SK-N-MC (cell line): ENCODE results near the gene SLU7.

Experiments
- EZH2 ChIP-seq: fragments of 200-600 bp; sonication (generic); IDR thresholded peaks from one replicate; pipeline ENCODE4 v1.6.1; 2017; ENCODE audit warnings: antibody characterized with exemption
- FOXP2 ChIP-seq: optimal IDR thresholded peaks from 2 replicates; pipeline ENCODE3; 2011; ENCODE audit warnings: mild to moderate bottlenecking, moderate library complexity; ENCODE audit not compliant: insufficient read depth; ENCODE audit errors: extremely low read length, control extremely low read depth
- POLR2AphosphoS5 ChIP-seq: IDR thresholded peaks from 2 replicates; pipeline ENCODE4 v1.6.1; 2012; ENCODE audit warnings: mild to moderate bottlenecking, low read depth, low read length, borderline replicate concordance

- TF ChIP-seq POLR2AphosphoS5 (no peak), EZH2 (no peak), FOXP2 (no peak)
These were observed 813 bp upstream of the SLU7 start for GRCh38 chr5:160419458-160420330.
